Trophoblast cell (in vitro differentiated cells and primary cell): ENCODE data around the gene COL16A1.

Experiments used
- DNase-seq, 2 donors: peaks; one replicate each; pipeline ENCODE4 v3.0.0-alpha.2; 2016
- H2AFZ ChIP-seq: 2 replicates; pipeline ENCODE4 v1.6.1; 2013; ENCODE audit warnings: low read length, moderate library complexity, mild to moderate bottlenecking; ENCODE audit not compliant: insufficient read depth, poor library complexity
- H2AK5ac ChIP-seq: 2 replicates; pipeline ENCODE4 v1.6.1; 2013; ENCODE audit warnings: mild to moderate bottlenecking, low read length
- H2BK120ac ChIP-seq: 2 replicates; pipeline ENCODE4 v1.6.1; 2013; ENCODE audit warnings: low read length, mild to moderate bottlenecking, moderate library complexity; ENCODE audit not compliant: insufficient read depth, poor library complexity
- H2BK12ac ChIP-seq: 2 replicates; pipeline ENCODE4 v1.6.1; 2013; ENCODE audit warnings: mild to moderate bottlenecking, low read length, moderate library complexity
- H2BK5ac ChIP-seq: 2 replicates; pipeline ENCODE4 v1.6.1; 2013; ENCODE audit warnings: low read length, low read depth, moderate library complexity, mild to moderate bottlenecking; ENCODE audit not compliant: poor library complexity
- H3K14ac ChIP-seq: 2 replicates; pipeline ENCODE4 v1.6.1; 2013; ENCODE audit warnings: mild to moderate bottlenecking, low read length
- H3K18ac ChIP-seq: 2 replicates; pipeline ENCODE4 v1.6.1; 2013; ENCODE audit warnings: mild to moderate bottlenecking, low read length
- H3K23ac ChIP-seq: 2 replicates; pipeline ENCODE4 v1.6.1; 2013; ENCODE audit warnings: low read length
- H3K27ac ChIP-seq: 2 replicates; pipeline ENCODE4 v1.5.1; 2013; ENCODE audit warnings: low read depth, mild to moderate bottlenecking, inconsistent platforms, low read length, moderate library complexity
- H3K27me3 ChIP-seq: 2 replicates; pipeline ENCODE4 v1.6.1; 2013; ENCODE audit warnings: inconsistent platforms, mild to moderate bottlenecking, low read length, moderate library complexity; ENCODE audit not compliant: insufficient read depth
- H3K36me3 ChIP-seq, 2 experiments: 1 replicate in 1 of 2; 2 replicates in 1 of 2; pipeline ENCODE4 v1.6.1; 2013; ENCODE audit warnings: low read length in 2 of 2, mild to moderate bottlenecking in 2 of 2, moderate library complexity in 1 of 2; ENCODE audit not compliant: insufficient read depth in 2 of 2, control insufficient read depth in 1 of 2
- H3K4ac ChIP-seq: 2 replicates; pipeline ENCODE4 v1.6.1; 2013; ENCODE audit warnings: low read depth, mild to moderate bottlenecking, low read length, moderate library complexity
- H3K4me1 ChIP-seq, 2 experiments: 1 replicate in 1 of 2; 2 replicates in 1 of 2; pipeline ENCODE4 v1.6.1; 2013; ENCODE audit warnings: low read length in 2 of 2, mild to moderate bottlenecking in 2 of 2, moderate library complexity in 1 of 2; ENCODE audit not compliant: insufficient read depth in 2 of 2, control insufficient read depth in 1 of 2
- H3K4me2 ChIP-seq: 2 replicates; pipeline ENCODE4 v1.6.1; 2013; ENCODE audit warnings: inconsistent platforms, mild to moderate bottlenecking, low read length, moderate library complexity
- H3K4me3 ChIP-seq: 2 replicates; pipeline ENCODE4 v1.5.1; 2013; ENCODE audit warnings: mild to moderate bottlenecking, low read depth, low read length, inconsistent platforms
- H3K79me1 ChIP-seq: one replicate; pipeline ENCODE4 v1.6.1; 2013; ENCODE audit warnings: low read length
- H3K79me2 ChIP-seq: 2 replicates; pipeline ENCODE4 v1.6.1; 2013; ENCODE audit warnings: low read length, mild to moderate bottlenecking; ENCODE audit not compliant: control insufficient read depth, insufficient read depth, poor library complexity
- H3K9ac ChIP-seq: 2 replicates; pipeline ENCODE4 v1.6.1; 2013; ENCODE audit warnings: mild to moderate bottlenecking, low read length
- H3K9me3 ChIP-seq: 2 replicates; pipeline ENCODE4 v1.6.1; 2013; ENCODE audit warnings: low read depth, mild to moderate bottlenecking, control low read depth, inconsistent platforms, low read length; ENCODE audit not compliant: insufficient read depth
- H4K12ac ChIP-seq: 2 replicates; pipeline ENCODE4 v1.6.1; 2013; ENCODE audit warnings: low read depth, mild to moderate bottlenecking, low read length, moderate library complexity
- H4K8ac ChIP-seq: 2 replicates; pipeline ENCODE4 v1.6.1; 2013; ENCODE audit warnings: low read depth, mild to moderate bottlenecking, low read length, moderate library complexity
- H4K91ac ChIP-seq: one replicate; pipeline ENCODE4 v1.6.1; 2013; ENCODE audit warnings: low read depth, mild to moderate bottlenecking, low read length, moderate library complexity
- WGBS: extraction: QIAGEN DNeasy Blood & Tissue Kit; methylation state at CpG from one replicate; pipeline ENCODE4 v1.1.7; 2013; ENCODE audit warnings: missing lambda C conversion rate; ENCODE audit not compliant: insufficient read length, insufficient coverage; ENCODE audit errors: extremely low coverage; 5-methylcytosine and 5-hydroxymethylcytosine counted together

The COL16A1 gene

GRCh38 chr1:31660871-31661455, 42.9 kb downstream of the COL16A1 start:
- Histone ChIP-seq H4K8ac (no peak overlapping the region), H3K79me1 (peaks cover 15% of the 10 kb centered on the region), H4K91ac (peak overlapping the region; percentile 56), H2BK120ac (peak overlapping the region; percentile 26), H3K79me2 (no peaks in the 10 kb centered on the region), H3K9ac (no peak overlapping the region), H2AFZ (no peak overlapping the region), H3K4me3 (no peak overlapping the region), H3K23ac (no peak overlapping the region), H2AK5ac (peak overlapping the region; percentile 29), H3K36me3 (peaks cover 56 to 67% of the 10 kb centered on the region in 2 experiments), H3K9me3 (no peaks in the 10 kb centered on the region), H2BK5ac (no peak overlapping the region), H3K18ac (no peak overlapping the region), H3K4ac (no peak overlapping the region), H4K12ac (no peak overlapping the region), H3K14ac (peak overlapping the region; percentile 21), H3K4me1 (peaks cover 21 to 28% of the 10 kb centered on the region in 2 experiments), H3K27me3 (no peaks in the 10 kb centered on the region), H3K4me2 (no peak overlapping the region), H2BK12ac (peak overlapping the region; percentile 50), H3K27ac (no peak overlapping the region)
- DNase-seq = no peak
- WGBS = no CpG with 5 or more reads among the region's 4 CpGs

- Histone ChIP-seq H3K36me3 (peaks cover 52 to 66% of the 10 kb centered on the region in 2 experiments), H3K79me2 (no peaks in the 10 kb centered on the region), H3K27me3 (no peaks in the 10 kb centered on the region), H2BK5ac (no peak overlapping the region), H2BK120ac (no peak overlapping the region), H3K4ac (no peak overlapping the region), H3K4me1 (peaks cover 27 to 32% of the 10 kb centered on the region in 2 experiments), H4K8ac (no peak overlapping the region), H3K4me2 (no peak overlapping the region), H4K12ac (no peak overlapping the region), H3K23ac (no peak overlapping the region), H2AFZ (no peak overlapping the region), H3K4me3 (no peak overlapping the region), H3K27ac (no peak overlapping the region), H3K9ac (no peak overlapping the region), H3K9me3 (no peaks in the 10 kb centered on the region), H3K79me1 (peaks cover 22% of the 10 kb centered on the region), H3K14ac (no peak overlapping the region), H3K18ac (no peak overlapping the region), H2BK12ac (no peak overlapping the region), H2AK5ac (no peak overlapping the region), H4K91ac (no peak overlapping the region)
- no CpG with 5 or more reads among the region's 3 CpGs for WGBS
- DNase-seq = no peak
These were observed 43.9 kb downstream of the COL16A1 start for GRCh38 chr1:31659889-31660288.

DNA sequence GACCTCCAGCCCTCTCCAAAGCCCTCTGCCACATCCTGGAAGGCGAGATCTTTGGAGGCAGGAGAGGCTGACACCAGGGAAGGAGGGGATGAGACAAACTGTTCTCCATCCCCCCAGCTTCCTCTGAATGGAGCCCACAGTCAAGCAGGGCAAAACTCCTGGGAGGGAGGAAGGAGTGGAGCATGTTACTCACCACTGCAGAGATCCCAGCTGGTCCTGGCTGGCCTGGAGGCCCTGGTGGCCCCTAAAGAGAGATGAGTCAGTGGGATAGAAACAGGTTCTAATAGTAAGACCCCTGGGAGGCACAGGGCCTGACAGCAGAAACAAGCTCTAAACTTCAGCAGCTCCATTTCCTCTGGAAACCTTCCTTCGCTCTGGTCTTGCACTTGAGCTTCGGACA, 45.1 kb downstream of the COL16A1 start:
- H3K14ac ChIP-seq = peak overlapping the region; percentile 11
- peak overlapping the region; percentile 41 for H4K91ac ChIP-seq
- H2BK5ac ChIP-seq = peak overlapping the region; percentile 22
- H4K8ac ChIP-seq = no peak overlapping the region
- no peaks in the 10 kb centered on the region for H3K27me3 ChIP-seq
- H3K4me2 ChIP-seq = no peak overlapping the region
- peak overlapping the region; percentile 23 for H2BK120ac ChIP-seq
- H2AFZ ChIP-seq = no peak overlapping the region
- no peak for DNase-seq
- no peak overlapping the region for H4K12ac ChIP-seq
- H3K4me1 ChIP-seq = peaks cover 27 to 32% of the 10 kb centered on the region in 2 experiments
- H3K79me2 ChIP-seq = no peaks in the 10 kb centered on the region
- peak overlapping the region; percentile 37 for H2BK12ac ChIP-seq
- no peak overlapping the region for H3K9ac ChIP-seq
- H3K27ac ChIP-seq = peak overlapping the region; percentile 40
- H3K18ac ChIP-seq = peak overlapping the region; percentile 19
- no peak overlapping the region for H3K23ac ChIP-seq
- peaks cover 57 to 67% of the 10 kb centered on the region in 2 experiments for H3K36me3 ChIP-seq
- no peak overlapping the region for H3K4me3 ChIP-seq
- no peaks in the 10 kb centered on the region for H3K9me3 ChIP-seq
- no CpG with 5 or more reads among the region's 3 CpGs for WGBS
- H3K4ac ChIP-seq = no peak overlapping the region
- peaks cover 25% of the 10 kb centered on the region for H3K79me1 ChIP-seq
- no peak overlapping the region for H2AK5ac ChIP-seq

DNA sequence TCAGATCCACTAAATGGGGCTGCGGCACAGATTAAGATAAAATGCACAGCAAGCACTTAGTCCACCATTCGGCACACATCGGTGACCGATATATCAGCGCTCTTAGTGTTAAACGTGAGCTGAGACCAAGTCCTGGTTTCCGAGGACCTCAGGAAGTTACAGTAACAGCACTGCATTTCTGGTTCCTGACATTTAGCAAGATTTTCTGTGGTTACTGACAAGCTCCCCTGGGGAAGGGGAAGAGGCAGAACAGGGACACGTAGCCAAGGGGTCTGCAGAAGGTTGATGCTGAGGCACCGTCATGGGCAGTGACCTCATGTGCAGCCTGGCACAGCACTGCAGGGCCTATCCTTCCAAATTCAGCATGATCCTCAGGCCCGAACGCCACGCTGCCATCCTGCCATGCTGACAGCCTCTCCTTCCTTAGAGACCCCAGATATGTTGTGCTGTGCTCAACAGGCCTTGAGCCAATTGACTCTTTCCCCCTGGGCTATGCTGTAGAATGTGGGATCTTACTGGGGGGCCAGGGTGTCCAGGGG, 45.8 kb downstream of the COL16A1 start:
- Histone ChIP-seq H3K36me3 (peaks cover 58 to 70% of the 10 kb centered on the region in 2 experiments), H3K27ac (no peak overlapping the region), H3K4me2 (no peak overlapping the region), H4K8ac (no peak overlapping the region), H3K14ac (no peak overlapping the region), H4K12ac (no peak overlapping the region), H3K79me1 (peaks cover 28% of the 10 kb centered on the region), H3K79me2 (no peaks in the 10 kb centered on the region), H3K4me1 (peaks cover 27 to 34% of the 10 kb centered on the region in 2 experiments), H2BK12ac (peak overlapping the region; percentile 37), H2BK120ac (no peak overlapping the region), H3K9ac (no peak overlapping the region), H2AFZ (no peak overlapping the region), H3K9me3 (no peaks in the 10 kb centered on the region), H3K4me3 (peak overlapping the region; percentile 44), H4K91ac (peak overlapping the region; percentile 1), H3K4ac (no peak overlapping the region), H3K27me3 (no peaks in the 10 kb centered on the region), H2AK5ac (no peak overlapping the region), H3K23ac (no peak overlapping the region), H3K18ac (peak overlapping the region; percentile 1), H2BK5ac (no peak overlapping the region)
- DNase-seq = no peak
- no CpG with 5 or more reads among the region's 12 CpGs for WGBS
